Brain microvascular endothelial cell (primary cell): ENCODE results near the gene GALNT18.

Source experiments
- DNase-seq: peaks from one replicate; pipeline ENCODE4 v3.0.0-alpha.2; 2020
- H3K27ac ChIP-seq: fragments of 250-450 bp; sonication (Bioruptor Pico); 2 replicates; pipeline ENCODE4 v1.5.1; 2020; ENCODE audit warnings: mild to moderate bottlenecking, moderate library complexity
- H3K27me3 ChIP-seq: fragments of 250-450 bp; sonication (Bioruptor Pico); replicated peaks from 2 replicates; pipeline ENCODE4 v1.5.1; 2020; ENCODE audit warnings: mild to moderate bottlenecking
- H3K36me3 ChIP-seq: fragments of 250-450 bp; sonication (Bioruptor Pico); replicated peaks from 2 replicates; pipeline ENCODE4 v1.5.1; 2020; ENCODE audit warnings: mild to moderate bottlenecking
- H3K4me3 ChIP-seq: 2 replicates; pipeline ENCODE4 v1.5.1; 2011; ENCODE audit warnings: low read depth, mild to moderate bottlenecking, control low read depth, low read length, moderate library complexity
- in situ Hi-C: cut with HindIII; loops from 2 replicates; pipeline ENCODE4 v1.10.0; 2017; ENCODE audit warnings: low sequenced_read_pairs, low pct_ligation_motif_present
- TF ChIP-seq, protein P1 (sequence below): IDR thresholded peaks from 2 replicates; pipeline ENCODE4 v1.5.1; 2011; ENCODE audit warnings: low read depth, mild to moderate bottlenecking, moderate library complexity, low read length, control low read depth, inconsistent platforms; ENCODE audit errors: missing control alignments

Gene GALNT18

DNA sequence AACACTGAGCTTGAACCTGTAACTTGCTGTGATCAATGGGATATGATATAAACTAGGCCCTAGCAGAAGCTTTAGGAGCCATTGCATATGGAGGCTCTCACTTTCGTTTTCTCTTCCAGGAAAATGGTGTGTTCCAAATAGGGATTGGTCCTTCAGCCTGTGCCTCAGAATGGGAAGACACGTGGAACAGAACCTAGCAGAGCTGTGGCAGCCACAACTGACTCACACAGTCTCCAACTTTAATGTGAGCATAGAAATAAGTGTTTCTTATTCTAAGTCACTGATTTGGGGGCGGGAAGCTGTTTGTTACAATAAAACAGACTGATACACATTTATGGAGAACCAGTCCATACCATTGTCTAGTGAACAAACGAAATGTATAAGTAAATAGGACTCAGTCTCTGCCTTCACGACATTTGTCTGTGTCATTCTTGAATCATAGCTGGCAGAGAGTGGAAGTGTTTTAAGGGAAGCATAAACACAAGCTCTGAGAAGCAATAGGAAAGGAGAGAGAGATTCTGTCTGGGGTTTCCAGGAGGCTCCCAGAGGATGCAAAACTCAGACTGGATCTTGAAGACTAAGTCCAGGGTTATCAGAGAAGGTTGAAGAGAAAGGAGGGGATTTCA lies 97.3 kb downstream of the GALNT18 start:
- no peak for DNase-seq
- TF ChIP-seq, protein P1, sequence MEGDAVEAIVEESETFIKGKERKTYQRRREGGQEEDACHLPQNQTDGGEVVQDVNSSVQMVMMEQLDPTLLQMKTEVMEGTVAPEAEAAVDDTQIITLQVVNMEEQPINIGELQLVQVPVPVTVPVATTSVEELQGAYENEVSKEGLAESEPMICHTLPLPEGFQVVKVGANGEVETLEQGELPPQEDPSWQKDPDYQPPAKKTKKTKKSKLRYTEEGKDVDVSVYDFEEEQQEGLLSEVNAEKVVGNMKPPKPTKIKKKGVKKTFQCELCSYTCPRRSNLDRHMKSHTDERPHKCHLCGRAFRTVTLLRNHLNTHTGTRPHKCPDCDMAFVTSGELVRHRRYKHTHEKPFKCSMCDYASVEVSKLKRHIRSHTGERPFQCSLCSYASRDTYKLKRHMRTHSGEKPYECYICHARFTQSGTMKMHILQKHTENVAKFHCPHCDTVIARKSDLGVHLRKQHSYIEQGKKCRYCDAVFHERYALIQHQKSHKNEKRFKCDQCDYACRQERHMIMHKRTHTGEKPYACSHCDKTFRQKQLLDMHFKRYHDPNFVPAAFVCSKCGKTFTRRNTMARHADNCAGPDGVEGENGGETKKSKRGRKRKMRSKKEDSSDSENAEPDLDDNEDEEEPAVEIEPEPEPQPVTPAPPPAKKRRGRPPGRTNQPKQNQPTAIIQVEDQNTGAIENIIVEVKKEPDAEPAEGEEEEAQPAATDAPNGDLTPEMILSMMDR, result no peak
- H3K36me3 ChIP-seq, result no peaks in the 10 kb centered on the region
- no peak overlapping the region for H3K4me3 ChIP-seq
- in situ Hi-C loops, result no loop called here
- no peaks in the 10 kb centered on the region for H3K27me3 ChIP-seq
- no peak overlapping the region for H3K27ac ChIP-seq

DNA sequence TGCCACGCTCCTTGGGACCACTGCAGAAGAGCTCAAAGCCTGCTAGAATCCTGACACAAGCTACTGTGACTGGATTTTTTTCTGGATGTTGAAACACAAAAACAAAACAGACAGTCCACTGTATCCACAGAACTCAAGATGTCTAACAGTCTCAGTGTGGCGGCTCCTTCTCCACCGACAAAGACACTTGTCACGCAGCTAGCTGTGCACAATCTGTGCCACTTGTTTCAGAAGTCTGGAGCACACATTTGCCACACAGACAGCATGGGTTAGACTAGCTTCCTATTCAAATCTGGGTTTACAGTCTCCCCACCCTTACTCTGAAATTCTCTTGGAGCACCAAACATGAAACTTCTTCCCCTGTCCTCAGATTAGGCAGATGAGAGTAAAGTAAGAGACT lies 99.2 kb downstream of the GALNT18 start:
- TF ChIP-seq, protein P1, result no peak
- no peaks in the 10 kb centered on the region for H3K36me3 ChIP-seq
- H3K27ac ChIP-seq, result no peak overlapping the region
- no peak overlapping the region for H3K4me3 ChIP-seq
- DNase-seq, result no peak
- in situ Hi-C loops, result no loop called here
- no peaks in the 10 kb centered on the region for H3K27me3 ChIP-seq

DNA sequence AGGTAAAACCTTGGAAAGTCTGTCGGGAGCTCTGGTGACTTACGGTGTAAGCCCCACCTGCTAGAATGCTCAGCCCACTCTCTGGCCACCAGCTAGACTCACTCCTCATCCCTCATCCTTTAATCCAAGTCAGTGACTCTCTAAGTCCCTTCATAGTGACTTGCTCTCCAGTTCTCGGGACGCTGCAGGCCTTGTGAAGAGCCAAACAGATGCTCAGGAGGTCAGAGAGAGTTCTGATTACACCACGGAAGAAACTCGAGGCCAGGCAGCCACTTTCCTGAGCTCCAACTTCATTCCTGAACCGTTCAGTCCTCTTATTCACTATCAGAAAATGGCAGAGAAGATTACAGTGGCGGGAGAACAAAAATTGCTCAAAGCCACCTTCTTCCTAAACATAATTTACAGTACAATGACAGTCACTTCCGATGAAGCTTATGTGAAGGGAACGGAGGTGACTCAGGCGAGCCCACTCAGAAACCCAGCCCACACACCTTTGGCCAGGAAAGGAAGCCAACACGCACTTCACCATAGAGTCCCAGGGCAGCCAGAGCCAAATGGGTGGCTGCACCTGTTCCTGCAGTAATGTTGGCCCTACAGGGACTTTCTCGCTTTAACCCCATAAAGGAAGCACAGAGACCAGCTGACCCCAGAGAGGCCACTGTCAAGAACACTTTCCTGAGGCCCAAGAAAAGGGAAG lies 100.4 kb downstream of the GALNT18 start:
- no peak for DNase-seq

DNA sequence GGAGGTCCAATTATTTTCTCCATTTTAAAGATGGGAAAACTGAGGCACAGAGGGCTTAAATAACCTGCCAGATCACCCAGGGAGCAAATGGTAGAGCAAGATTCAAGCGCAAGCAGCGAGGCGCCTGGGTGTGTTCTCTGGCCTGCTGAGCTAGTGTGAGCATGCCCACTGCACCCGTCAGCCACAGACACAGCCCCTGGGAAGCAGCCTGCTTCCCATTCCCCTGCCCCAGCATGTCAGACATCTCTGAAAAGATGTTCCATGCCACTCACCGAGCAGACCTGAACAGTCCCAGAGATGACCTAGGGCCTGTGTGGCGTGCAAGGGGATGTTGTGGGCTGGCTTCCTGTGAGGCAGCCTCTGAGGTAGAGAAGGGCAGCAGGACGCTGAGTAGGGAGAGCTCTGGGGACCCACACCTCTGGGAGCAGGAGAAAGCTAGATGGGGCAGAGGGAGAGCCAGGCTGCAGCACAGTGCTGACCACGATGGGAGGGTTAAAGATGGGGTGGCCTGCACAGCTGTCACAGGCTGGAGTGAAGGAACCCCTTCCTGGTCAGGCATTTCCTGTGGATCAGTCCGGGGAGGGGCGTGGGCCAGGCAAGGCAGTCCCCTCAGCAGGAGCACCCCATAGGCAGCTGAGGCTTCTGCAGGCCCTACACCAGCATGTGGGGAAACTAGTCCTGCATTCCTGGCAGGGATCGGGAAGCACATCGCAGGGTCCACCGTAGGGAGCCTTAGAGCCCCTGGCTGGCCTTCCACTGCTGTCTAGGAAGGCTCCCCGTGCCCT lies 101.4 kb downstream of the GALNT18 start:
- no peaks in the 10 kb centered on the region for H3K36me3 ChIP-seq
- no peak overlapping the region for H3K4me3 ChIP-seq
- TF ChIP-seq, protein P1, result no peak
- H3K27me3 ChIP-seq, result no peaks in the 10 kb centered on the region
- no peak overlapping the region for H3K27ac ChIP-seq
- in situ Hi-C loops, result no loop called here
- no peak for DNase-seq

More for the DNA sequence above, 100.4 kb downstream of the GALNT18 start:
- no peak overlapping the region for H3K27ac ChIP-seq
- H3K27me3 ChIP-seq, result no peaks in the 10 kb centered on the region
- TF ChIP-seq, protein P1, result no peak
- no peaks in the 10 kb centered on the region for H3K36me3 ChIP-seq
- in situ Hi-C loops, result no loop called here
- H3K4me3 ChIP-seq, result no peak overlapping the region

DNA sequence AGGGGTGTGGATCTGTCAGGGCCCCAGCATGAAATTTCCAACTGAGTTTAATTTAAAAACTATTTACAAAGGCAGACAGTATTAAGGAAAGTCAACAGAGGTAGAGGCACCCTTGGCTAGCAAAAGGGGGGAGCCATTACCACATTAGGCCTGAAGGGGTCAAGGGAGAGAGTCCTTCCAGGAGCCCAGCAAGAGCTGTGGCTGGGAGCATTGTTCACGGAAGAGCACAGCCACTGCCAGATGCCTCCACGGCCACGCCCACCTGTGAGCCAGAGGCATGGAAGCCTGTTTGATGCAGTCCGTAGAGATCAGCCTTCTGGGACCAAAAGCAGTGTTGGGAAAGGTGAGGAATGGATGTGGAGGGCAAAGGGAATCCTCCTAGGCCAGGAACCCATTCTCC lies 102.6 kb downstream of the GALNT18 start:
- Histone ChIP-seq H3K36me3 (no peaks in the 10 kb centered on the region), H3K4me3 (no peak overlapping the region), H3K27me3 (no peaks in the 10 kb centered on the region), H3K27ac (no peak overlapping the region)
- in situ Hi-C loops, result no loop called here
- TF ChIP-seq, protein P1, result no peak
- DNase-seq, result no peak
